ENCODE data around the gene LMF1.
"Not testable (repeated sequence)": the region's sequence is repeated elsewhere in the genome, so short reads cannot be mapped to it uniquely, and the experiment has no call there.

GRCh38 chr16:858971-859370, 111.8 kb downstream of the LMF1 start:
- not testable (repeated sequence) for TF ChIP-seq POLR2A, CTCF (IDR thresholded peaks at IDR 0.05)
